Astrocyte (in vitro differentiated cells and primary cell): Measurements from ENCODE around the gene SATB1.

ENCODE experiments used
- CTCF ChIP-seq: IDR thresholded peaks from 2 replicates; pipeline ENCODE4 v1.5.1; 2011; ENCODE audit warnings: low read depth, mild to moderate bottlenecking, inconsistent platforms, low read length, moderate library complexity; ENCODE audit not compliant: insufficient read depth
- EZH2 ChIP-seq: IDR thresholded peaks from 2 replicates; pipeline ENCODE4 v1.6.1; 2012; ENCODE audit warnings: mild to moderate bottlenecking, low read length, inconsistent platforms; ENCODE audit not compliant: insufficient read depth

- TF ChIP-seq EZH2 (no peak), CTCF (no peak)
Observed at GRCh38 chr3:18302517-18302916, 122.6 kb downstream of the SATB1 start.
